Gastrocnemius medialis (tissue), 4 donors: ENCODE data around the gene PMAIP1.

Experiments used
- POLR2A ChIP-seq, 2 donors: fragments of 450-650 bp; IDR thresholded peaks; one replicate each; pipeline ENCODE4 v1.6.1; 2017; ENCODE audit warnings: antibody characterized with exemption in 2 of 2, mild to moderate bottlenecking in 2 of 2, moderate library complexity in 2 of 2
- TF ChIP-seq, protein P1 (sequence below), 5 experiments: fragments of 450-650 bp in 3 of 5; fragments of 200-600 bp in 2 of 5; sonication (generic) in 2 of 5; IDR thresholded peaks in 4 of 5; conservative IDR thresholded peaks in 1 of 5; 1 replicate in 4 of 5; 2 replicates in 1 of 5; pipeline ENCODE4 v1.5.1; 2016 to 2019; ENCODE audit warnings: antibody characterized with exemption in 5 of 5, mild to moderate bottlenecking in 3 of 5, moderate library complexity in 3 of 5

DNA sequence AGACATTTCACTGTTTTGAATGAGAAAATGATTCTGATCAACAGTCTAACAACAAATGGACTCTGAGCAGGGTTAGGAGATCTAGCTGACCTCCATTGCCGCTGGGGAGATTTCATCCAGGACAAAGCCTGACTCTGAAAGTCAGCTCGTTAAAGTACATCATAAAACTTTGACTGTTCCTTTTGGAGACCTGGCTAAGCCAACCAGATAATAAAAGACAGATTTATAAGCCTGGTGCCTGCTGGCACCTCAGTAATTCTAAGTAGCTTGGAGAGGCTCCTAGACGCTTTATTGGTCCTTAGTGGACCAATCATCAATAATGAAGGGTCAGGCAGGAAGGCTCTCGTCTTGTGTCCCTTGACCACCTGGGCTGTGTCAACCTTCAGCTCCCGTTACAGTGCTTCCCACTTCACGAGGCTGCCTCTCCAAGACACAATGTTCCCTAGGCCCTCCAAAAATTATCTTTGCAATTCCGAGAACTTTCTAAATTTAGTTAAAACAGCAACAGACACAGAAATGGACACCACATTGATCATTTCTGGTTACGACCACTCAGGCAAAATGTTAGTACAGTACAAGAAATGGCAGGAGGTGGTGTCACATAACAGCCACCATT is 47.9 kb upstream of the PMAIP1 start:
- TF ChIP-seq, protein P1, sequence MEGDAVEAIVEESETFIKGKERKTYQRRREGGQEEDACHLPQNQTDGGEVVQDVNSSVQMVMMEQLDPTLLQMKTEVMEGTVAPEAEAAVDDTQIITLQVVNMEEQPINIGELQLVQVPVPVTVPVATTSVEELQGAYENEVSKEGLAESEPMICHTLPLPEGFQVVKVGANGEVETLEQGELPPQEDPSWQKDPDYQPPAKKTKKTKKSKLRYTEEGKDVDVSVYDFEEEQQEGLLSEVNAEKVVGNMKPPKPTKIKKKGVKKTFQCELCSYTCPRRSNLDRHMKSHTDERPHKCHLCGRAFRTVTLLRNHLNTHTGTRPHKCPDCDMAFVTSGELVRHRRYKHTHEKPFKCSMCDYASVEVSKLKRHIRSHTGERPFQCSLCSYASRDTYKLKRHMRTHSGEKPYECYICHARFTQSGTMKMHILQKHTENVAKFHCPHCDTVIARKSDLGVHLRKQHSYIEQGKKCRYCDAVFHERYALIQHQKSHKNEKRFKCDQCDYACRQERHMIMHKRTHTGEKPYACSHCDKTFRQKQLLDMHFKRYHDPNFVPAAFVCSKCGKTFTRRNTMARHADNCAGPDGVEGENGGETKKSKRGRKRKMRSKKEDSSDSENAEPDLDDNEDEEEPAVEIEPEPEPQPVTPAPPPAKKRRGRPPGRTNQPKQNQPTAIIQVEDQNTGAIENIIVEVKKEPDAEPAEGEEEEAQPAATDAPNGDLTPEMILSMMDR (IDR thresholded peaks at IDR 0.05 in 4 of 5, conservative IDR thresholded peaks at IDR 0.05 in 1 of 5): no peak
- no peak for TF ChIP-seq POLR2A (IDR thresholded peaks at IDR 0.05)
